Measurements from ENCODE around the gene TOR2A.

- no peak for TF ChIP-seq CTCF (IDR thresholded peaks at IDR 0.05 in 8 of 11, conservative IDR thresholded peaks at IDR 0.05 in 3 of 11)
- no peak for TF ChIP-seq POLR2AphosphoS5 (IDR thresholded peaks at IDR 0.05)
- no peak for TF ChIP-seq POLR2A (IDR thresholded peaks at IDR 0.05)
These were observed 11.1 kb downstream of the TOR2A start for GRCh38 chr9:127724012-127724411.

Measured in spleen (tissue), 7 donors.